HL-60 (cell line): ENCODE measurements around the gene SPATA21.
"Not testable (repeated sequence)": the region's sequence is repeated elsewhere in the genome, so short reads cannot be mapped to it uniquely, and the experiment has no call there.

ENCODE experiments used
- DNase-seq, 2 experiments: peaks; one replicate each; pipeline ENCODE4 v3.0.0-alpha.2; 2010 to 2020; ENCODE audit warnings: low read depth in 1 of 2, low spot score in 1 of 2
- H3K27ac ChIP-seq: fragments of 250-450 bp; sonication (Bioruptor Pico); replicated peaks from 2 replicates; pipeline ENCODE4 v1.5.1; 2020; ENCODE audit warnings: mild to moderate bottlenecking, moderate library complexity
- H3K27me3 ChIP-seq: fragments of 250-450 bp; sonication (Bioruptor Pico); 2 replicates; pipeline ENCODE4 v1.5.1; 2021; ENCODE audit warnings: mild to moderate bottlenecking, moderate library complexity; ENCODE audit not compliant: insufficient read depth, poor library complexity, severe bottlenecking
- H3K4me3 ChIP-seq: replicated peaks from 2 replicates; pipeline ENCODE4 v1.5.1; 2011; ENCODE audit warnings: mild to moderate bottlenecking, control low read depth, low read length; ENCODE audit not compliant: insufficient read depth
- CTCF ChIP-seq: IDR thresholded peaks from one replicate; pipeline ENCODE4 v1.5.1; 2011; ENCODE audit warnings: low read length, control low read depth, inconsistent platforms; ENCODE audit not compliant: insufficient read depth
- GABPA ChIP-seq: IDR thresholded peaks from 2 replicates; pipeline ENCODE4 v1.6.1; 2012; ENCODE audit warnings: low read depth
- POLR2AphosphoS5 ChIP-seq: IDR thresholded peaks from 2 replicates; pipeline ENCODE4 v1.6.1; 2012; ENCODE audit warnings: low read depth
- REST ChIP-seq: IDR thresholded peaks from 2 replicates; pipeline ENCODE4 v1.6.1; 2012; ENCODE audit warnings: low read depth; ENCODE audit not compliant: insufficient replicate concordance
- SPI1 ChIP-seq: IDR thresholded peaks from 2 replicates; pipeline ENCODE4 v1.6.1; 2012; ENCODE audit warnings: low read depth, mild to moderate bottlenecking, borderline replicate concordance

Gene SPATA21

GRCh38 chr1:16461681-16462080 lies 24.5 kb upstream of the SPATA21 start:
- no peak overlapping the region for H3K27ac ChIP-seq
- H3K4me3 ChIP-seq, result no peak overlapping the region
- no peak for TF ChIP-seq POLR2AphosphoS5
- TF ChIP-seq GABPA, result no peak
- no peak for TF ChIP-seq SPI1
- TF ChIP-seq CTCF, result no peak
- DNase-seq, result no peak
- H3K27me3 ChIP-seq, result no peaks in the 10 kb centered on the region

- H3K4me3 ChIP-seq, result no peak overlapping the region
- TF ChIP-seq SPI1 (no peak), CTCF (no peak), GABPA (no peak), POLR2AphosphoS5 (no peak), REST (no peak)
- no peak overlapping the region for H3K27ac ChIP-seq
These were observed 22.2 kb upstream of the SPATA21 start for GRCh38 chr1:16459352-16459925.

GRCh38 chr1:16458831-16459230 lies 21.6 kb upstream of the SPATA21 start:
- TF ChIP-seq GABPA, result no peak
- no peak for TF ChIP-seq REST
- H3K27ac ChIP-seq, result no peak overlapping the region
- no peaks in the 10 kb centered on the region for H3K27me3 ChIP-seq
- no peak overlapping the region for H3K4me3 ChIP-seq
- DNase-seq, result no peak

More at GRCh38 chr1:16459352-16459925, 22.2 kb upstream of the SPATA21 start:
- no peaks in the 10 kb centered on the region for H3K27me3 ChIP-seq
- no peak for DNase-seq

- H3K27ac ChIP-seq, H3K27me3 ChIP-seq, DNase-seq, H3K4me3 ChIP-seq: not testable (repeated sequence)
These were observed 18.9 kb upstream of the SPATA21 start for GRCh38 chr1:16456151-16456550.

GRCh38 chr1:16454909-16455308 lies 17.7 kb upstream of the SPATA21 start:
- H3K4me3 ChIP-seq, H3K27ac ChIP-seq, DNase-seq, H3K27me3 ChIP-seq: not testable (repeated sequence)
